ENCODE measurements around the gene ASF1A. TPM values are rescaled to one million over a fixed set of nuclear protein-coding genes. Genes with fewer than 3 reads are reported as not detected.

Gene ASF1A
- 12.1 and 22.1 TPM in 2 replicates for total RNA-seq

DNA sequence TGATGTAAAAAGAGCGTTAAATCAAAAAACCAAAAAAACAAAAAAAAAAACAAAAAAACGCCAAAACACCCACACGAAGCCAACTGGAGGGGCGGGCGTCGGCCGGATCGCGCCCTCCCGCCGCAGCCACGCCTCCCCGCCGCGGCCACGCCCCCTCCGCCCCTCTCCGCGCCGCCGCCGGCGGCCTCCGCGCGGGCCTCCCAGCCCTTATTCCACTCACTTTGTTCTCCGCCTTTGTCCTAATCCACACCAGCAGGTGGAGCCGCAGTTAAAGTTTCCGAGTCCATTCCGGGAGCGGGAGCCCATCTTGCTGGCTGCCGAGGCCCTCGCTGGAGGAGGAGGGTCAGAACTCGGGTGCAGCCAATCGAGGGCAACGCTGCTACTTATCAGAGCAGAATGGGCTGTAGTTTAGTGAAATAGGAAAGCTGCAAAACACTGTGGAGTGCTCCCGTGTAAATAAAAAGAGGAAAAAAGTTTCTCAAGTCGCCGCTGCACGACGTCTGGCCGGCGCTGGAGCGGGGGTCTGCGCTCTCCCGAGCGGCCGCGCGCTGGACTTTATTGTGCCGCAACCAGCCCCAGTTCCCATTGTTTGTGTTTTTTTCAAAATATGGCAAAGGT lies at the start of gene ASF1A:
TSS of gene ASF1A (plus strand) at position 346 of the 618 bp plus-strand sequence. CDS start at position 608, 262 bp downstream.

DNA sequence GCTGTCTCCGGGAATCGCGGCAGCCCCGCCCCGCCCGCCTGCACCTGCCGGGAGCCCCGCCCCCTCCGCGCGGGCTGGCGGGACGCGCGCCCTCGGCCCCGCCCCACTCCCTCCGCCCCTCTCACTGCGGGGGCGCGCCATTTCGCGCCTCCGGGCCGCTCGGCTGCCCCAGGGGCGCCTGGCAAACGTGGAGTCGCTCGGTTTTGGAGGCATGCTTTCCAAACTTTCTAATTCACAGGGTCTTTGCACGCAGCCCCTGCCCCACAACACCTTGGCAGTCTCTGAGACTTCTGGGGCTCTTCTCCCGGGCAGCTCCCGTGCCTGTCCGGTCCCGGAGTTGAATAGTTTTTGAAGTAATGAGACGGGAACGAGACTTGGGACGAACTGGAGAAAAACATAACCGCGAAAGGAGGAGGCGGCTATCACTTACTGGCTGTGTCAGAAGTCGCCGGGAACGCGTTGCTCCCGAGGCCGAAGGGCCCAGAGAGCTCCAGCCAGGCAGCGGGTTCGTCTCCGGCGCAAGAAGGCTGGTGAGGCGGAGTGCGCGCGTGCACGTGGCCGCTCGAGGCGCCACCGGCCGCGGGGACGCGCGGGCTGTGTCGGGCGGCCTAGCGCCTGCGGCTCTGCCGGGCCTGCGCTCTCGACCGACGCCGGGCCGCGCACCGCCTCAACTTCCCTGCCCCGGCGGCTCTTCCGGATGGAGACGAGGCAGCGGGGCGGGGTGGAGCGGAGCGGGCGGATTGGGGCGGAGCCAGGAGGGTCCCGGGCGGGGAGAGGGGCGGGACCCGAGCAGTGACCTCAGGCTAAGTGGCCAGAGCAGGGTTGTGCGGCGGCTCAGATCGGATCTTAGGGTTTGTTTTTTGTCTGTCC lies 40.7 kb downstream of the ASF1A start, which contains the start of gene MCM9:
TSS of gene MCM9 (minus strand) at position 699 of the 870 bp plus-strand sequence. CDS start 3,436 bp downstream, outside the sequence.

Other genes starting within 250 kb of the ASF1A start
- 22.2 and 30.0 TPM in 2 replicates for gene CEP85L, start 242.6 kb upstream of the ASF1A start, total RNA-seq
- gene MCM9, start 41.0 kb downstream of the ASF1A start, total RNA-seq, result 10.6 and 11.1 TPM in 2 replicates
- gene FAM184A, start 184.5 kb downstream of the ASF1A start, total RNA-seq, result 0.29 and 0.50 TPM in 2 replicates